ENCODE measurements around the gene PRR5.
"Not testable (repeated sequence)": the region's sequence is repeated elsewhere in the genome, so short reads cannot be mapped to it uniquely, and the experiment has no call there.

PRR5 gene

GRCh38 chr22:44736581-44737405 is 34.8 kb downstream of the PRR5 start:
- DNase-seq, result no peak

- no peak for DNase-seq
These were observed 35.7 kb downstream of the PRR5 start for GRCh38 chr22:44737406-44738346.

GRCh38 chr22:44738347-44738715 is 36.3 kb downstream of the PRR5 start:
- no peak for DNase-seq

GRCh38 chr22:44739024-44739423 is 37.0 kb downstream of the PRR5 start:
- no peak for DNase-seq

- DNase-seq, result not testable (repeated sequence)
These were observed 37.7 kb downstream of the PRR5 start for GRCh38 chr22:44739666-44740065.

- no peak for DNase-seq
These were observed 38.3 kb downstream of the PRR5 start for GRCh38 chr22:44740307-44740706.

- DNase-seq, result no peak
These were observed 39.9 kb downstream of the PRR5 start for GRCh38 chr22:44741929-44742328.

GRCh38 chr22:44743247-44743646 is 41.2 kb downstream of the PRR5 start:
- no peak for DNase-seq

- no peak for DNase-seq
These were observed 41.8 kb downstream of the PRR5 start for GRCh38 chr22:44743804-44744211.

GRCh38 chr22:44745853-44746789 is 44.1 kb downstream of the PRR5 start:
- DNase-seq, result no peak

- DNase-seq, result not testable (repeated sequence)
These were observed 45.8 kb downstream of the PRR5 start for GRCh38 chr22:44747784-44748127.

GRCh38 chr22:44748524-44748923 is 46.5 kb downstream of the PRR5 start:
- DNase-seq, result no peak

- no peak for DNase-seq
These were observed 48.5 kb downstream of the PRR5 start for GRCh38 chr22:44750481-44750880.

GRCh38 chr22:44752285-44753188 is 50.5 kb downstream of the PRR5 start, which contains the start of gene ARHGAP8:
ARHGAP8 (plus strand) TSS chr22:44752575; CDS start chr22:44786528, 33,953 bp downstream.
- peak; percentile 39 for DNase-seq

GRCh38 chr22:44753189-44754042 is 51.4 kb downstream of the PRR5 start:
- DNase-seq, result peak; percentile 67

GRCh38 chr22:44754998-44755397 is 53.0 kb downstream of the PRR5 start:
- DNase-seq, result no peak

- DNase-seq, result no peak
These were observed 53.4 kb downstream of the PRR5 start for GRCh38 chr22:44755417-44755816.

- DNase-seq, result no peak
These were observed 54.0 kb downstream of the PRR5 start for GRCh38 chr22:44755956-44756361.

GRCh38 chr22:44758344-44758973 is 56.5 kb downstream of the PRR5 start:
- peak; percentile 43 for DNase-seq

GRCh38 chr22:44759001-44759400 is 57.0 kb downstream of the PRR5 start:
- no peak for DNase-seq

Measured in right forelimb (tissue), 1 donor.